Endodermal cell (in vitro differentiated cells): ENCODE data around the gene ZFAND2B. TPM values are rescaled to one million over a fixed set of nuclear protein-coding genes. Genes with fewer than 3 reads are reported as not detected.

Experiments
- DNase-seq: peaks from one replicate; pipeline ENCODE4 v3.0.0-alpha.2; 2017
- H3K27ac ChIP-seq: 2 replicates; pipeline ENCODE4 v1.5.1; 2013; ENCODE audit warnings: mild to moderate bottlenecking, low read depth, low read length, moderate library complexity
- H3K27me3 ChIP-seq: 2 replicates; pipeline ENCODE4 v1.6.1; 2013; ENCODE audit warnings: mild to moderate bottlenecking, low read length, moderate library complexity; ENCODE audit not compliant: insufficient read depth, control insufficient read depth, poor library complexity, severe bottlenecking
- H3K36me3 ChIP-seq: 2 replicates; pipeline ENCODE4 v1.7.0; 2013; ENCODE audit warnings: mild to moderate bottlenecking, low read length, moderate library complexity; ENCODE audit not compliant: control insufficient read depth, insufficient read depth
- H3K4me1 ChIP-seq: one replicate; pipeline ENCODE4 v1.7.0; 2013; ENCODE audit warnings: low read length; ENCODE audit not compliant: control insufficient read depth, insufficient read depth
- H3K4me3 ChIP-seq: 2 replicates; pipeline ENCODE4 v1.5.1; 2013; ENCODE audit warnings: mild to moderate bottlenecking, low read length, moderate library complexity
- H3K9ac ChIP-seq: 2 replicates; pipeline ENCODE4 v1.6.1; 2013; ENCODE audit warnings: mild to moderate bottlenecking, low read length, moderate library complexity; ENCODE audit not compliant: poor library complexity, severe bottlenecking; ENCODE audit errors: extremely low read depth
- H3K9me3 ChIP-seq: 2 replicates; pipeline ENCODE4 v1.6.1; 2013; ENCODE audit warnings: mild to moderate bottlenecking, low read length, moderate library complexity; ENCODE audit not compliant: control insufficient read depth
- H3K27ac Mint-ChIP-seq: 2 replicates; pipeline ENCODE4 v1.8.0; 2020; ENCODE audit warnings: mixed read lengths
- H3K27me3 Mint-ChIP-seq: 2 replicates; pipeline ENCODE4 v1.8.0; 2021; ENCODE audit warnings: mild to moderate bottlenecking, mixed read lengths; ENCODE audit not compliant: insufficient read depth
- H3K36me3 Mint-ChIP-seq: 2 replicates; pipeline ENCODE4 v1.8.0; 2020; ENCODE audit warnings: low read depth, mixed read lengths
- H3K4me1 Mint-ChIP-seq: 2 replicates; pipeline ENCODE4 v1.8.0; 2020; ENCODE audit warnings: mixed read lengths
- H3K4me3 Mint-ChIP-seq: 2 replicates; pipeline ENCODE4 v1.8.0; 2020; ENCODE audit warnings: mild to moderate bottlenecking, moderate library complexity, mixed read lengths
- H3K9me3 Mint-ChIP-seq: 2 replicates; pipeline ENCODE4 v1.8.0; 2020; ENCODE audit warnings: mild to moderate bottlenecking, mixed read lengths
- CTCF ChIP-seq: fragments of 200-600 bp; sonication (generic); conservative IDR thresholded peaks from 2 replicates; pipeline ENCODE4 v1.5.0; 2021; ENCODE audit warnings: antibody characterized with exemption, mild to moderate bottlenecking
- WGBS, 2 experiments: methylation state at CpG; one replicate each; pipeline versions ENCODE4 v1.1.5 to v1.1.7; 2013; ENCODE audit warnings: missing lambda C conversion rate in 2 of 2, mixed read lengths in 1 of 2; ENCODE audit not compliant: insufficient coverage in 1 of 2, insufficient read length in 1 of 2; 5-methylcytosine and 5-hydroxymethylcytosine counted together
- total RNA-seq, 2 donors: library from RNA; stranded (reverse); fragmentation: NEBNext Ultra II Directional in 1 of 2; extraction: Animal tissue kit (Norgen Biotek cat#: 25700) in 1 of 2; gene quantifications; 2 replicates in 1 of 2; 3 replicates in 1 of 2; pipeline ENCODE4 v1.2.1, GENCODE V29; 2021

The ZFAND2B gene
- total RNA-seq, 2 donors from 2014 or later, result 21.7 to 22.5 TPM

DNA sequence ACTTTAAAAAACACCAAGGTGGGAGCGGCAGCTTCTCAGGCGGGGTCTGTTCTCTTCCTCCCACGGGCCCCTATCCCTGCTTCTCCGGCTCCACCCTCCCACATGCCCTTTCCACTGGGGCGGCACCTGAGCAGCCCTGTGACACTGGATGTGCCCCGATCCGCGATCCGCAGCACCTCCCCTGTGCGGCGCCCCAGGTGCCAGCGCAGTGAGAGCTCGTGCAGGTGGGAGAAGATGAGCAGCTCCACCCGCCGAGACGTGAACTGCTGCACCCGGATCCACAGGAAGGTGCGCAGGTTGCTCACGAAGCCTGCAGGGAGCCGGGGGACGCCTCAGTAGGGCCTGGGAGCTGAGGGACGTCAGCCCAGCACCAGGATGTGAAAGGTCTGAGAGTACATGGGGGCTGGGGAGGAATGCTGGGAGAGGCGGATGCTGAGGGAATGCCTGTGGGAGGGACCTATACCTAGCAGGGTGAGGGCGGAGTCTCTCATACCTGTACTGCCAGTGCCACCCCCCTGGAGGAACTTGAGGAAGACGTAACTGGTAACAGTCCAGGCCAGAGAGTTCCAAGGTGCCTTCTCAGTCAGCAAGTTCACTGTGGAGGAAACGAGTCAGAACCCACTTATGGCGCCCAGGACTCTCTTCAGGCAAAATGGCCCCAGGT, 9.4 kb downstream of the ZFAND2B start:
- H3K27ac Mint-ChIP-seq, result peak overlapping the region; percentile 67
- Histone ChIP-seq H3K27me3 (no peaks in the 10 kb centered on the region), H3K4me1 (no peaks in the 10 kb centered on the region), H3K9ac (no peak overlapping the region), H3K27ac (no peak overlapping the region), H3K4me3 (no peak overlapping the region), H3K36me3 (peaks cover 50% of the 10 kb centered on the region), H3K9me3 (no peaks in the 10 kb centered on the region)
- peaks cover 17% of the 10 kb centered on the region for H3K4me1 Mint-ChIP-seq
- no peak for TF ChIP-seq CTCF
- no peaks in the 10 kb centered on the region for H3K9me3 Mint-ChIP-seq
- 94 to 95% methylated on average over 24 to 27 of the region's 27 CpGs for WGBS, 2 experiments
- DNase-seq, result peak; percentile 61
- H3K4me3 Mint-ChIP-seq, result no peak overlapping the region
- H3K36me3 Mint-ChIP-seq, result peaks cover 50% of the 10 kb centered on the region
- no peaks in the 10 kb centered on the region for H3K27me3 Mint-ChIP-seq

GRCh38 chr2:219216535-219216915, 9.9 kb downstream of the ZFAND2B start:
- Histone ChIP-seq H3K9ac (no peak overlapping the region), H3K4me3 (no peak overlapping the region), H3K27me3 (no peaks in the 10 kb centered on the region), H3K27ac (no peak overlapping the region), H3K4me1 (no peaks in the 10 kb centered on the region), H3K9me3 (no peaks in the 10 kb centered on the region), H3K36me3 (peaks cover 48% of the 10 kb centered on the region)
- Mint-ChIP-seq H3K9me3 (no peaks in the 10 kb centered on the region), H3K4me1 (peaks cover 17% of the 10 kb centered on the region), H3K27me3 (no peaks in the 10 kb centered on the region), H3K4me3 (peak overlapping the region; percentile 26), H3K36me3 (peaks cover 53% of the 10 kb centered on the region), H3K27ac (peak overlapping the region; percentile 67)
- no peak for DNase-seq
- 92 to 95% methylated on average over 5 to 6 of the region's 6 CpGs for WGBS, 2 experiments
- no peak for TF ChIP-seq CTCF

GRCh38 chr2:219218217-219218731, 11.7 kb downstream of the ZFAND2B start:
- Mint-ChIP-seq H3K4me1 (peaks cover 17% of the 10 kb centered on the region), H3K27me3 (no peaks in the 10 kb centered on the region), H3K4me3 (peak overlapping the region; percentile 75), H3K36me3 (peaks cover 51% of the 10 kb centered on the region), H3K27ac (peak overlapping the region; percentile 97), H3K9me3 (no peaks in the 10 kb centered on the region)
- DNase-seq, result peak; percentile 92
- no peak for TF ChIP-seq CTCF
- peaks cover 48% of the 10 kb centered on the region for H3K36me3 ChIP-seq
- H3K27me3 ChIP-seq, result no peaks in the 10 kb centered on the region
- H3K9me3 ChIP-seq, result no peaks in the 10 kb centered on the region
- H3K27ac ChIP-seq, result peak overlapping the region; percentile 81
- peak overlapping the region; percentile 84 for H3K4me3 ChIP-seq
- H3K9ac ChIP-seq, result peak overlapping the region; percentile 77
- 1 to 3% methylated on average over 21 to 37 of the region's 37 CpGs for WGBS, 2 experiments
- H3K4me1 ChIP-seq, result no peaks in the 10 kb centered on the region
